HG02623 (cell line): ENCODE results near the gene P3H3.

Experiments
- ATAC-seq: cut with Tn5 transposase; IDR thresholded peaks from one replicate; pipeline ENCODE4 v1.9.1; 2021; ENCODE audit warnings: moderate library complexity; ENCODE audit not compliant: unreplicated experiment

The P3H3 gene

GRCh38 chr12:6796576-6796975 is 31.6 kb upstream of the P3H3 start:
- no peak for ATAC-seq

GRCh38 chr12:6799147-6799546 is 29.1 kb upstream of the P3H3 start:
- ATAC-seq = no peak

DNA sequence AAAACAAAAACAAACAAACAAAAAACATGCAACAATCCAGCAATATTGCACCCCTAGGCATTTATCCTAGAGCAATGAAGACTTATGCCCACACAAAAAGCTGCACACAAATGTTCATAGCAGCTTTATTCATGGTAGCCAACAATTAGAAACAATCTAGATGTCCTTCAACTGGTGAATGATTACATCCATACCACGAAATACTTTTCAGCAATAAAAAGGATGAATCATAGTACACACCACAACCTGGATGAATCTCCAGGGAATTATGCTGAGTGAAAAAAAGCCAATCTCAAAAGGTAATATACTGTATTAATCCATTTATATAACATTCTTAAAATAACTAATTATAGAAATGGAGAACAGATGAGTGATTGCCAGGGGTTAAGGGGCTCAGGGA is 21.0 kb upstream of the P3H3 start:
- no peak for ATAC-seq

DNA sequence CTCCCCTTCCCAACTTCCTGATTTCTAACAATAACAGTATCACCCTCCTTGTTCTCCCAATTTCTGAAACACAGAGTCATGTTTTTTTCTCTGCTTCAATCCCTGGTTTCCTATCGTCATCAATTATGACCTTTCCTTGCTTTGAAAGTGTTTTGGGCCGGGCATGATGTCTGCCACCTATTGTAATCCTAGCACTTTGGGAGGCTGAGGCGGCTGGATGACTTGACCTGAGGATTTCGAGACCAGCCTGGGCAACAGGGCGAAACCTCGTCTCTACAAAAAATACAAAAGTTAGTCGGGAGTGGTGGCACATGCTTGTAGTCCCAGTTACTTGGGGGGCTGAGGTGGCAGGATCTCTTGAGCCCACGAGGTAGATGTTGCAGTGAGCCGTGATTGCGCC is 19.2 kb upstream of the P3H3 start:
- no peak for ATAC-seq

- no peak for ATAC-seq
These were observed 17.4 kb upstream of the P3H3 start for GRCh38 chr12:6810758-6811157.

DNA sequence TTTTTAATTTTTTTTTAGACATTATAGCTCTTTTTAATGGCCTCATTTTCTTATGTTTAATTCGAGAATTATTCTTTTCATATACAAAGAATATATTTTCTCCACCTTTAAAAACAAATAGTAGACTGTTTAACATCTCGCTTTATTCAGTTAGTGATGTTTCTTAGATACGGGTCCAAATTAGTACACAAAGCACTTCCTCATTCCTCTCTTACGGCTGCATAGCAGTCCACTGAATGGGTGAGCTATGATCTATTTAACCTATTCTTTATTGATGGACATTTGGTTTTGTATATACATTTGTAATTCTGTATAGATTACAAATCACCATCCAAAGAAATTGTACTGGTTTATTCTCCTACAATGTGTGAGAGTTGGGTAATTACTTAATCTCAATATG is 14.8 kb upstream of the P3H3 start:
- no peak for ATAC-seq

DNA sequence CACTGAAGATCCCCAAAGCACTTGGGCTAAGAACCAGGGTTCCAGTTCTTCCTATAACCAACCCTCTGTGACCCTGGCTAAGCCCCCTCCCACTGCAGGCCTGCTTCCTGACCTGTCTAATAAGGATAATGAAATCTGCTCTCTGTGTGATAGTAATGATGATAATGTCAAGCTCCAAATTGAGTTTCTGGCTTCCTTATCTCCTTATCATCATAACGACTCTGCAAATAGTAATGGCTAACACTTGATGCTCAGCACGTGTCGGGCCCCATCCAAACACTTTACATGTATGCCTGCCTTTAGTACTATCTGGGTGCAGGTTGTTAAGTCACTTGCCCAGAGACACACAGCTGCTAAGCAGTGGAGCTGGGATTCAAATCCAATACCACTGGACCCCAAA is 11.6 kb upstream of the P3H3 start:
- no peak for ATAC-seq

DNA sequence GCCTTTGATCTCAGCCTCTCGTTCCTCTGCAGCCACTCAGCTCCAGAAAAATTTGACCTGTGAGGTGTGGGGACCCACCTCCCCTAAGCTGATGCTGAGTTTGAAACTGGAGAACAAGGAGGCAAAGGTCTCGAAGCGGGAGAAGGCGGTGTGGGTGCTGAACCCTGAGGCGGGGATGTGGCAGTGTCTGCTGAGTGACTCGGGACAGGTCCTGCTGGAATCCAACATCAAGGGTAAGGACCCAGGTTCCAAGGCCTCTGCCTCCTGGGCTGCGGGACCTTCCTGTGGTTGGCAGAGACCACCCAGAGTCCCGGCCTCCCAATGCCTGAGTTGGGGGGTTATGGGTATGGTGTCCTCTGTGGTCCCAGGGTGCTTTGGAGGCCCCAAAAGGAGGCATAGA is 11.1 kb upstream of the P3H3 start:
- ATAC-seq = no peak

DNA sequence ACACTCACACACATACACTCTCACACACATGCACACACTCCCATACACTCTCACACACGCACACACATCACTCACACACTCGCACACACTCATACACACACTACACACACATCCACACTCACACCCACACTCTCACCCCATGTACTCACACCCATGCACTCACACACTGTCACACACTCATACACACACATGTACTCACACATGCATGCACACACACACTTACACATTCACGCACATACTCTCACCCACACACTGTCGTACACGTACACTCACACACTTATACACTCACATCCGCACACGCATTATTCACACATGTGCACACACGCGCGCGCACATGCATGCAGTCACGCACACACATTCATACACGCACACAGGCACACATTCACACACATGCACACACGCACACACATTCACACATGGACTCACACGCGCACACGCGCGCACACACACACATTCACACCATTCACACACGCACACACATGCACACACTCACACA is 10.5 kb upstream of the P3H3 start:
- ATAC-seq = no peak

- no peak for ATAC-seq
These were observed 10.0 kb upstream of the P3H3 start for GRCh38 chr12:6818222-6818621.

DNA sequence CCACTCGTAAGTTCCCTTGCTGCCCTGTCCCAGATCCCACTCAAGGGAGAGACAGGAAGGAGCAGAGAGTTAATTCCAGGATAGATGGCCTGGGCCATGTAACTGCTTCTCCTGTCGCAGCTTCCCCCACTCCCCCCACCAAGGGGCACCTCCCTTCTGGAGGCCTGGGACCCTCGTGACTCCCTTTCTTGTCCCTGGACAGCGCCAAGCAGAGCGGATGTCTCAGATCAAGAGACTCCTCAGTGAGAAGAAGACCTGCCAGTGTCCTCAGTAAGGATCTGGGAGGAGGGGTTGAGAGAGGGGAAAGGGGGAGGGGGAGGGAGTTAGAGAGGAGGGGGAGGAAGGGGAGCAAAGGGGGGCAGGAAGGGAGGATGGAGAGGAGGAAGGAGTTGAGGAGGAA is 9.6 kb upstream of the P3H3 start:
- ATAC-seq = no peak

- no peak for ATAC-seq
These were observed 8.8 kb upstream of the P3H3 start for GRCh38 chr12:6819106-6820030.

DNA sequence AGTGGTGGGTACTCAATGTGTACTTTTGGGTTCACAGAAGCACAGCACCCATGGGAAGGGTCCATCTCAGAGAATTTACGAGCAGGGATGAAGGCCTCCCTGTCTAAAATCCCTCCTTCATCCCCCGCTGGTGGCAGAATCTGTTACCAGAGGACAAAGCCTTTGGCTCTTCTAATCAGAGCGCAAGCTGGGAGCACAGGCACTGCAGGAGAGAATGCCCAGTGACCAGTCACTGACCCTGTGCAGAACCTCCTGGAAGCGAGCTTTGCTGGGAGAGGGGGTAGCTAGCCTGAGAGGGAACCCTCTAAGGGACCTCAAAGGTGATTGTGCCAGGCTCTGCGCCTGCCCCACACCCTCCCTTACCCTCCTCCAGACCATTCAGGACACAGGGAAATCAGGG is 8.0 kb upstream of the P3H3 start:
- ATAC-seq = no peak

DNA sequence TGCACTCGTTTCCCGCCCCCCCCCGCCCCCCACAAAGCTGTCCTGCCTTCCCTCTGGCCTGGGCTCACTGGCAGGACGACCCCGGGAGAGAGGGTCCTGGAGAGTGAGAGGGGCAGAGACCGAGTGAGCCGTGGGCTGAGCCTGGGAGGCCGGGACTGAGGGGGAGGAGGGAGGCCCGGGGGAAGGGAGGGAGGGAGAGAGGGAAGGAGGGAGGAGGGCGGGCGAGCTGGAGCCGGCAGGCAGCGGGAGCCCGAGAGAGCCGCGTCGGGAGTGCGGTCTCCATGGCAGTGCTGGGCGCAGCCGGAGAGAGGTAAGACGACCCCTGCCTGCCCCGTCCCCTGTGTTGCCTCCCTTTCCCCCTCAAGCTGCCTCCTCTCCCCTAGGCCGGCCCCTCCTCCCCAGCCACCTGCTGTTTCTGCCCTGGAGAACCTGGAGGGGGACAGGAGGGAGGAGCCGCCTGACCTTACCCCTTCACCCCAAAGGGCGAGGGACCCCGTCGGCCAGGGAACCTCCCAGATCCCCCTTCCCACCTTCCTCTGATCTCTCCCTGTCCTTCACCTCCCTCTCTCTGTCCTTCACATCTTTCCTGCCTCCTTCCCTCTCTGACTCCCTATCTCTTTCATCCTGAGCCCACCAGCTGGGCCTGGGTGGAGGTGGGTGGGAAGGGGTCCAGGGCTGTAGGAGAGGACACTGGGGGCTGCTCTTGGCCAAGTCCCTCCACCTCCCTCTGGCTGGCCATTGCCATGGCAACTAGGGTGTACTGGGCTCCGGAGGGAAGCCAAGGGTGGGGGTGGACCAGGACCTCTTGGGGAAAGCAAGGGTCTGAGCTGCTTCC is 6.4 kb upstream of the P3H3 start, which contains the start of gene GPR162:
Gene GPR162, plus strand, starts transcription at position 231 of the 835 bp plus-strand sequence. CDS start 2,078 bp downstream, outside the sequence.
- no peak for ATAC-seq

DNA sequence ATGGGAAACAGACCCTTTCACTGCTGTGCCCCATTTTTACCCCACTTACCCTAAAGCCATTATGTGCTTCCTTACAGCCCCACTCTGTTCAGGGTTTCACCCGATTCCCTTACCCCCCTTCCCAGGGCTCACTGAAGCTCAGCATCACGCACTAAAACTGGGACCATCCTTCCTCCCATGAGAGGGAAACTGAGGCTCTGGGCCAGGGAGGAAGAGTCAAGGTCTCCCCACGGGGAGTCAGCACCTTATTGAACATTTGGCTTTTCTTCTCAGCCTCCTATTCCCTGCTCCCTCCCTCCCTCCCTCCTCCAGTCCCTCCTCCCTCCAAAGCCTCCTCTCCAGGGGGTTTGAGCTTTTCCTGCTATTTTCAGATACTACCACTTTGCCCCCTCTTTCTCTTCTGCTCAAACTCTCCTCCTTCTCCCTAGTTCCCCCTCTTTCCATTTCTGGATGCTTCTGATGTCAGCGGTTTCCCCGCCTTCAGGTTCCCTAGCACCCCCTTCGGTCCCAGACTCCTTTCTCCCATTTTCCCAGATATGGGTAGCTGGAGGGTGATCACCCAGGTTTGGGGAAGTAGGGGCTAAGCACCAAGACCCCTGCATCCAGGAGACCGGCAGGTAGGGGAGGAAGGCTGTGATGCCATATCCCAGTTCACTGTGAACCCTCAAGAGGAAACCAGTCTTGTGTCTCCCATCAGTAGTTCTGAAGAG is 5.6 kb upstream of the P3H3 start:
- no peak for ATAC-seq

DNA sequence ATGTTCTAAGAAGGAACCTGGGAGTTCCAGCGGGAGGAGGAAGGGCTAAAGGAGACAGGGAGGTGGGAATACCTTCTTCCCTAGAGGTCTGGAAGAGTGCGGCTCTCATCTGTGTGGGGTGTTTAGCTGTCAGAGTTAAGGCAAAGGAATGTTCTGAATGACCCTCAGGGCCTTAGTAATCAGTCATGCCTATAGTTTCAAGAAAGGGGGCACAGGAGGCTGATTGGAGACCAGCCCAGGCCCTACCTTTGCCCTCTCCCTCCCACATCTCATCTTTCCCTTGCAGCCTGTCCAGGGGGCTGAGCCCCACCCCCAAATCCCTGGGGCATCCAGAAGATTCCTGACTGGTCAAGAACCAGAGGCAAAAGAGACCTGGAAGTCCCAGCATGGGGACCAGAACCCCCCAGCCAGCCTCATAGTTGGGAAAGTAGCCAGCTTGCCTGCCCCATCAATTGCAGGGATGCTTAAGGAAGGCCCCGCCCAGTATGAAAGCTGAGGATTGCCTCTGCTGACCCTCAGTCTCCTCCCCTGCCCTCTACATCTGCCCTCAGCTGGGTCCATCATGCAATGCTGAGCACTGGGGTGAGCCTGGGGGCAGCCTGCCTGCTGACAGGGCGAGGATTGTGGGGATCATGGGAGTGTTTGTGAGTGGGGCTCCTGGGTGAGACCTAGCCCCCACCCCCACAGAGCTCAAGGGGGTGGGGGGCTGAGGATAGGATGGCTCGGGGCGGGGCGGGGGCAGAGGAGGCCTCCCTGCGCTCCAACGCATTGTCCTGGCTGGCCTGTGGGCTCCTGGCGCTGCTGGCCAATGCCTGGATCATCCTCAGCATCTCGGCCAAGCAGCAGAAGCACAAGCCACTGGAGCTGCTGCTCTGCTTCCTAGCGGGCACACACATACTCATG is 4.8 kb upstream of the P3H3 start:
- no peak for ATAC-seq

GRCh38 chr12:6824085-6824775 is 4.0 kb upstream of the P3H3 start:
- ATAC-seq = no peak

DNA sequence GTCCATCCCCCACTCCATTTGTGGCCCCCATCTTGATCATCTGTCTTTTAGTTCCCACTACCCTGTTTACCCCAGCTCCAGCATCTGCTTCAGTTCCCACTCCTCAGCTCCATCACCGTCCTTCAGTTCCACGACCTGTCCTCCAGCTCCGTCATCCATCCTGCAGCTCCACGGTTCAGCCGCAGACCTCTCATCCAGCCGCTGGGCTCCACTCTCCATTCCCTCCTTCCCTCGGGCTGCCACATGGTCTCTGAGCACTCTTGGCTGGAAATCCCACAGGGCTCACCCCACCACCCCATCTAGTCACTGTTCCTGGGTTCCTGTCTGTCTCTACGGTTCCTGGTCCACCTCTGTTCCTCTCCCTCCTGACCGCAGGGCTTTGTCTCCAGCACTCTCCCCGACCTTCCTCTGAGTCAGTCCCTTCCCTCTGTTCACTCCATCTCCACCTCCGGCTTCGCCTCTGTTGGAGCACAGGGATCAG is 3.3 kb upstream of the P3H3 start:
- ATAC-seq = no peak

GRCh38 chr12:6825398-6826124 is 2.6 kb upstream of the P3H3 start:
- no peak for ATAC-seq
